ENCODE data around the gene CHTF8. TPM values are rescaled to one million over a fixed set of nuclear protein-coding genes. Genes with fewer than 3 reads are reported as not detected.

Gene CHTF8
- total and polyA plus RNA-seq, 10 donors, result 46.9 to 125 (median 88.5) TPM

DNA sequence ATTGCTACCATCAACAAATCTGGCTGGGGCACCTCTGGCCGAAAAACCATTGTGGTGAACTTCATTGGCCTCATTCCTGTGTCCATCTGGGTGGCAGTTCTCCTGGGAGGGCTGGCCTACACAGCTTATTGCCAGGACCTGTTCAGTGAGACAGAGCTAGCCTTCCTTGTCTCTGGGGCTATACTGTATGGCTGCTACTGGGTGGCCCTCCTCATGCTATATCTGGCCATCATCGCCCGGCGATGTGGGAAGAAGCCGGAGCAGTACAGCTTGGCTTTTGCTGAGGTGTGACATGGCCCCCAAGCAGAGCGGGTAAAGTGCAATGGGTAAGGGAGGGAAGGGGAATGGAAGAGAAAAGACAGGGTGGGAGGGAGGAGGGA is 17.4 kb downstream of the CHTF8 start:
- H3K4me3 ChIP-seq, result no peak overlapping the region
- no peaks in the 10 kb centered on the region for H3K9me3 ChIP-seq
- H3K27ac ChIP-seq, result no peak overlapping the region
- peaks cover 0 to 94% (median 41%) of the 10 kb centered on the region in 6 donors for H3K36me3 ChIP-seq
- WGBS, 5 donors, result 95 to 99% (median 97%) methylated on average over 6 of the region's 6 CpGs
- no peaks in the 10 kb centered on the region for H3K27me3 ChIP-seq (replicated peaks in 1 of 7)
- no peak for TF ChIP-seq POLR2A (IDR thresholded peaks at IDR 0.05)
- TF ChIP-seq POLR2AphosphoS5 (IDR thresholded peaks at IDR 0.05), result no peak
- no peak for TF ChIP-seq CTCF (IDR thresholded peaks at IDR 0.05 in 8 of 11, conservative IDR thresholded peaks at IDR 0.05 in 3 of 11)
- H3K4me1 ChIP-seq, result peaks cover 0 to 35% (median 2%) of the 10 kb centered on the region in 6 donors
- DNase-seq, result peak; percentile 30
- intact Hi-C loops (cut with DNase I; ENCODE audit: low total_unique reads), result loop anchor here (5.0 kb wide), 1 partner anchor 263 kb away; no protein-coding TSS in a partner anchor

DNA sequence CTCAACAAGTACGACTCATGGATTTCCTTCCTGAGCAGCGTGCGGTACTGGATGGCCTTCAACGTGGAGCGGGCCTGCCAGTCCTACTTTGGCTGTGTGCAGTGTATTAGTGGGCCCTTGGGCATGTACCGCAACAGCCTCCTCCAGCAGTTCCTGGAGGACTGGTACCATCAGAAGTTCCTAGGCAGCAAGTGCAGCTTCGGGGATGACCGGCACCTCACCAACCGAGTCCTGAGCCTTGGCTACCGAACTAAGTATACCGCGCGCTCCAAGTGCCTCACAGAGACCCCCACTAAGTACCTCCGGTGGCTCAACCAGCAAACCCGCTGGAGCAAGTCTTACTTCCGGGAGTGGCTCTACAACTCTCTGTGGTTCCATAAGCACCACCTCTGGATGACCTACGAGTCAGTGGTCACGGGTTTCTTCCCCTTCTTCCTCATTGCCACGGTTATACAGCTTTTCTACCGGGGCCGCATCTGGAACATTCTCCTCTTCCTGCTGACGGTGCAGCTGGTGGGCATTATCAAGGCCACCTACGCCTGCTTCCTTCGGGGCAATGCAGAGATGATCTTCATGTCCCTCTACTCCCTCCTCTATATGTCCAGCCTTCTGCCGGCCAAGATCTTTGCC is 17.9 kb downstream of the CHTF8 start:
- Histone ChIP-seq H3K27me3 (replicated peaks in 1 of 7) (peaks cover 0 to 3% (median 0%) of the 10 kb centered on the region in 7 donors), H3K9me3 (no peaks in the 10 kb centered on the region), H3K36me3 (peaks cover 0 to 94% (median 41%) of the 10 kb centered on the region in 6 donors), H3K4me1 (peaks cover 0 to 30% (median 2%) of the 10 kb centered on the region in 6 donors), H3K27ac (no peak overlapping the region), H3K4me3 (no peak overlapping the region)
- DNase-seq, result peak; percentile 62
- TF ChIP-seq CTCF (IDR thresholded peaks at IDR 0.05 in 8 of 11, conservative IDR thresholded peaks at IDR 0.05 in 3 of 11) (no peak), POLR2A (IDR thresholded peaks at IDR 0.05) (no peak), POLR2AphosphoS5 (IDR thresholded peaks at IDR 0.05) (no peak)
- 76 to 90% (median 82%) methylated on average over 18 to 25 of the region's 25 CpGs for WGBS, 5 donors
- intact Hi-C loops (cut with DNase I; ENCODE audit: low total_unique reads), result no loop called here

DNA sequence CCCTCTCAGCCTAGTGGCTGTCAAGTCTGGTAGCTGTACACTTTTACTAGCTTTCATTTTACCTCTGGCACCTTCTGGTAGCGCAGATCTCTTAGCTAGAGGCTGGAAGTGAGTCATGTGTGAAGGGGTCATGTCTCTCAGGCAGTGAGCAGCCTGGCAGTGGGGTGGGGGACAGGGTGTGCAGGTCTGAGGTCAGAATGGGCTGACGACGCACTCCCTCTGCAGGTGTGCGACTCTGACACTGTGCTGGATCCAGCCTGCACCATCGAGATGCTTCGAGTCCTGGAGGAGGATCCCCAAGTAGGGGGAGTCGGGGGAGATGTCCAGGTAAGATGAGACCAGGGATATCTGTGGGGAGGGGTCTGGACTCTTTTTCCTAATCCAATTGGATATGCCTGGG is 19.2 kb downstream of the CHTF8 start:
- H3K27ac ChIP-seq, result no peak overlapping the region
- intact Hi-C loops (cut with DNase I; ENCODE audit: low total_unique reads), result no loop called here
- H3K27me3 ChIP-seq (replicated peaks in 1 of 7), result peaks cover 0 to 16% (median 2%) of the 10 kb centered on the region in 7 donors
- H3K4me1 ChIP-seq, result peaks cover 0 to 27% (median 3%) of the 10 kb centered on the region in 6 donors
- H3K9me3 ChIP-seq, result no peaks in the 10 kb centered on the region
- no peak for TF ChIP-seq POLR2A (IDR thresholded peaks at IDR 0.05)
- TF ChIP-seq CTCF (IDR thresholded peaks at IDR 0.05 in 8 of 11, conservative IDR thresholded peaks at IDR 0.05 in 3 of 11), result no peak
- TF ChIP-seq POLR2AphosphoS5 (IDR thresholded peaks at IDR 0.05), result no peak
- peak; percentile 44 for DNase-seq
- 89 to 98% (median 95%) methylated on average over 7 of the region's 7 CpGs for WGBS, 5 donors
- H3K4me3 ChIP-seq, result no peak overlapping the region
- peaks cover 0 to 92% (median 36%) of the 10 kb centered on the region in 6 donors for H3K36me3 ChIP-seq

DNA sequence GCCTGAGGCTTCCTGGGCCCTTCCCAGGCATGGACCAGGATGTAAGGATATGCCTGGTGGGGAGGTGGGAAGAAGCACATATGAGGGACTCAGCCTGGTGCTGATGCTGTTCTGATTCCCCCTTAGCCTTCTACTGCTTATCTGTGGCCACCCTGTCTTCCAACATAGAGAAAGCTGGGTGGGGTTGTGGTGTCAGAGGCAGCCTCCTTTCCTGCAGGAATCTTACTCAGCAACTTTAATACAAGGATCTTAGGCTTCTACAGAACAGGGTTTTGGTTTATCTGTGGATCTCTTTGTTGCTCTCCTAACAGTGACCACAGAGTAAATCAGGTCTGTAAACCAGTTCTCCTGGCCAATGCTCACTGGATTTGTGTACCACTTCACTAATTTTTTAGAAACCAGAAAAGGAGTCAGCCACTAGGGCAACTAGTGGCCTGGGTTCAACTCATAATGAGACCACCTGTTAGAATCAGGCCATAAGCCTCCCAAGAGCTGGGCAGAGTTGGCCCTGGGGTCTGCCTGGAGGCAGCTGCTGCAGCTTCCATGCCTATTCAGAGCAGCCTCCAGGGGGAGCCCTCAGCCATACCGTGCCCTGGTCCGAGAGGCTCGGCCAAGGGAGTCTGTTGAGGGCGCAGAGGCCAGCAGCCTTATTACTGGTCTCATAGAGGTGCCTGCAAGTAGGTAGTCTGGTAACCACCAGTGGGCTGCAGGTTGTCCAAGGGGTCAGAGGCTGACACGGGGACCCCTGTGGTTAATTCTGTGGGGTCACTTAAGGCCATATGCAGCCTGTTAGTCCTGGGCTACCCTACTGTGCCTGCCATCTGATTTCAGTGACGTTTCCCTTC is 19.9 kb downstream of the CHTF8 start:
- H3K36me3 ChIP-seq, result peaks cover 0 to 85% (median 32%) of the 10 kb centered on the region in 6 donors
- WGBS, 5 donors, result 52 to 63% (median 55%) methylated on average over 6 of the region's 6 CpGs

More for the DNA sequence above, 19.9 kb downstream of the CHTF8 start:
- peaks cover 3 to 27% (median 8%) of the 10 kb centered on the region in 6 donors for H3K4me1 ChIP-seq
- H3K27me3 ChIP-seq (replicated peaks in 1 of 7), result peaks cover 0 to 23% (median 9%) of the 10 kb centered on the region in 7 donors
- peak in 9 of 11 experiments; percentile 24 to 80 (median 66) for TF ChIP-seq CTCF (IDR thresholded peaks at IDR 0.05 in 8 of 11, conservative IDR thresholded peaks at IDR 0.05 in 3 of 11)
- TF ChIP-seq POLR2AphosphoS5 (IDR thresholded peaks at IDR 0.05), result no peak
- TF ChIP-seq POLR2A (IDR thresholded peaks at IDR 0.05), result no peak
- intact Hi-C loops (cut with DNase I; ENCODE audit: low total_unique reads), result no loop called here
- H3K4me3 ChIP-seq, result no peak overlapping the region
- H3K9me3 ChIP-seq, result no peaks in the 10 kb centered on the region
- H3K27ac ChIP-seq, result no peak overlapping the region
- peak; percentile 78 for DNase-seq
